T47D (cell line): ENCODE measurements around the gene ORC6.

Experiments
- DNase-seq, 2 experiments: peaks; one replicate each; pipeline versions ENCODE4 v3.0.0 to v3.0.0-alpha.2; 2011 to 2012; ENCODE audit warnings: low read depth in 1 of 2, low spot score in 1 of 2
- JUND ChIP-seq: IDR thresholded peaks from 2 replicates; pipeline ENCODE4 v1.6.1; 2012; ENCODE audit warnings: low read depth
- in situ Hi-C: cut with HindIII; loops from 2 replicates; pipeline ENCODE4 v1.10.0; 2016; ENCODE audit warnings: low sequenced_read_pairs, low pct_unique_long_range_greater_than_20kb

ORC6 gene

DNA sequence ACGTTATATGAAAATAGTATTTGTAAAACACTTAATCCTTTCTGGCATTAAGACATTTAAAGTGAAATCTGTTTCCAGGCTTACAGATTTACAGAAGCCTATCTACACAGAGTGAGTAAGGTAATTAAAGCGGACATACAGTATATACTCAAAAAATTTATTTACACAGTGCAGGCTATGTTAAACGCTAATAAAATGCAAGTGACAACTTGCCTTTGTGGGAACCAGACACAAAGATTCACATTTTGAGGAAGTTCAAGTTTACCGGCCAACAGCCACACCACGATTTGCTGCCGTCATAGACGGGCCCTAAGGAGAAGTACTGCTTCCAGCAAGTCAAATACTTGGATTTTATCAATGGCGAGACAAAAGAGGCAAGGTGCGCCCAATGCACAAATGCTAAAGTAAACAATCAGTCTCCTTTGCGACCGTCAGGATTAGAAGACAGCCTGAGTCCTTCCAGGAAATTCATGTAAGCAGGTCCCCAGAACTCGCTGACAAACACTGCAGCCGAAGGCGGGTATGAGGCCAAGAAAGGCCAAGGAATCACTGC is 1.3 kb upstream of the ORC6 start:
- peak in 1 of 2 experiments; percentile 62 for DNase-seq
- in situ Hi-C loops: no loop called here
- no peak for TF ChIP-seq JUND

DNA sequence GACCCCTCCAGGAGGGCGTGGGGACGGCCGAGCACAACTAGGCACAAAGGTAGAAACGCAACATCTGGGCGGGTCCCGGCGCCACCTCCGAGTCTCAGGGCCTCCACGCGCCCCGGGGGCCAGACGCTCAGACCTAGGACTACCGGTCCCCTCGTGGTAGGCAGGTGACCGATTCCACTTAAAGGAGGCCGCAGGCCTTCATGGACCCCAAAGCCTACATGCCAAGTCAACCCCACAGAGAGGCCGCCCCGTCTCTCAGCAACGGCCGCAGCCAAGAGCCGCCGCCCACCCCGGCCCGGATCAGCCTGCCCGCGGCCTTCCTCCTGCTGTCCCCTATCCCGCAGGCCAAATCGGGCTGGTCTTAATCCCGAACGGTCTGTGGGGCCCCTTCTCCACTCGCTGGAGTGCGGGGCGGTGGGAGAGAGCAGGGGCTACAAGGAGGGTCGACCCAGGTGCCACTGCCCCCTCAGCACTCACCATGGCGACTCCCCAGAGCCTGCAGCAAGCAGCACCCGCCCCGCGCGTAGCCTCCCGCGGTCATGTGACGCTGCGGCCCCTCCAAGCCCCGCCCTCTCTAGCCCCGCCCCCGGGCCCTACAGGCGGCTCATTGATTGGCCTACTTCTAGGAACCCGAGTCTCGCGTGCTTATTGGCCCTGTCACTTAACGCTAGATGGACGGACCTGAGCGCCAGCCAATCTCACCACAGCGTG is 650 bp upstream of the ORC6 start, which contains the start of gene VPS35:
TSS of gene VPS35 (minus strand) at position 525 of the 711 bp plus-strand sequence. CDS start at position 480, 45 bp downstream.
- TF ChIP-seq JUND: no peak
- in situ Hi-C loops: no loop called here
- DNase-seq: peak; percentile 84 to 97

DNA sequence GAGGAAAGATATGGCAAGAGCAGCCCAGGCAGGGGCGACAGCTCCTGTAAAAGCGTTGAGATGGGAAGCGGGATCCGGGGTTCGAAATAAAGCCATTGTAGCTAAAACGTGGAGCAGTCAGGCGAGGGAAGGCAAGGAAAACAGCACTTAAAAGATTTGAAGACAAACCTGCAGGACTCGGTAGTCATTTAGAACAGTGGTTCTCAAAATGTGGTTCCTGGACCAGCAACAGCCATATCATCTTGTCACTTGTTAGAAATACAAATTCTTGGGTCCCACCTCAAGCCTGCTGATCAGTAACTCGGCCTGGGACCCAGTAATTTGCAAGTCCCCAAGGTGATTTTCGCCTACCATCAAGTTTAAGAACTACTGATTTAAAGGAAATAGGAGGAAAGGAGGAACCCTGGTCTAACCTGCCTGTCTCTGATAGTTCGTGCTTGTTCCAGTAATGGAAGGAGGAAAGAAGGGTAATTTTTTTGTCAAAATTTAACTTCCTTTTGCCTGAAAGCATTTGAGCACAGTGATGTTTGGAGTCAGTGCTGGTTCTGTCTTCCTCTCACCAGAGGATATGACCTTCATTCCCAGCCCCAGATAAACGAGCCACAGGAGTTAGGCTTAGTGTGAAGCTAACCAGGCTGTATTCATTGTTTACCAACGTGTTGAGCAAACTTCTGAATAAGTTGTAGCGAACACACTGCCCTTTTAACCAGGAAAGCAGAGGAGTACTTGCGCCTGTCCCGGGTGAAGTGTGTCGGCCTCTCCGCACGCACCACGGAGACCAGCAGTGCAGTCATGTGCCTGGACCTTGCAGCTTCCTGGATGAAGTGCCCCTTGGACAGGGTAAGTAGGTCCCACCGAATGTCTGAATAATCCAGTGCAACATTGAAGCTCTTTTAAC is 1.1 kb downstream of the ORC6 start:
- in situ Hi-C loops: no loop called here
- no peak for DNase-seq
- no peak for TF ChIP-seq JUND

DNA sequence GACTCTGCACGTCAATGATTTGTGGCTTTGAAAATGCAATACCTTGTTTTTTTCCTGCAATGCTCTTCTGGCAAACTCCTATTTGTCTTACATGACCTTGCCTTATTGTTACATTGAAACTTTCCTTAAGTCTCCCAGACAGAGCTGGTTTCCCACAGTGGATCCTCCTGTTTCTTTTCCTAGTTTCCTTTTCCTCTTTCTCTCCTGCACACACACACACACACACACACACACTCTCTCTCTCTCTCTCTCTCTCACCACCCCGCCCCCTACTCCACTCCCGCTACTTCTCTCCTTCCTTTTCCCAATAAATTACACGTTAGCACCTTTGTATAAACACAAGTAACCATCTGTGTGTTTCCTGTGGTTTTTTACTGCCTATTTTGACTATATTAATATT is 2.3 kb downstream of the ORC6 start:
- in situ Hi-C loops: no loop called here
- no peak for TF ChIP-seq JUND
- DNase-seq: no peak

DNA sequence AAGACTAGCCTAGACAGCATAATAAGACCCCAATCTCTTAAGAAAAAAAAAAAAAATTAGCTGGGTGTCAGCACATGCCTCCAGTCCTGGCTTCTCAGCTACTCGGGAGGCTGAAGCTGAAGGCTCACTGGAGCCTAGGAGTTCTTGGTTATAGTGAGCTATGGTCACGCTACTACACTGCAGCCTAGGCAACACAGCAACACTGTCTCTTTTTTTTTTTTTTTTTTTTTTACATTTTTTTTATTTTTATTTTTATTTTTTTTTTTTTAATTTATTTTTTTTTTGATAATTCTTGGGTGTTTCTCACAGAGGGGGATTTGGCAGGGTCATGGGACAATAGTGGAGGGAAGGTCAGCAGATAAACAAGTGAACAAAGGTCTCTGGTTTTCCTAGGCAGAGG is 4.1 kb downstream of the ORC6 start:
- TF ChIP-seq JUND: no peak
- DNase-seq: no peak
- in situ Hi-C loops: no loop called here

DNA sequence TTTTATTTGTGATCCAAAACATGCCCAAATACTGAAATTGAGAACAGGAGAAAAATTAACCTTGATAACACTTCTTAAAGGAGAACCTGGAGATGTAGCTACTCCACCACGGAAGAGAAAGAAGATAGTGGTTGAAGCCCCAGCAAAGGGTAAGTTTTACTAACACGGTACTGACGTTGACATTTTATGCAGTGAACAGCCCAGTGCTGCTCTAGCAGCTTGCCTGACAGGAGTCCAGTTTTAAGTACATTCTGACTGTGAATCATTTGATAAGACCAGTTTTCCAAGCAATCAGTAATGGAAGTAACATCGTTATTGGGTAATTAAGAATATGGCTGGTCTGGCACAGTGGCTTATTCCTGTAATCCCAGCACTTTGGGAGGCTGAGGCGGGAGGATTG is 6.5 kb downstream of the ORC6 start:
- no peak for DNase-seq
- TF ChIP-seq JUND: no peak
- in situ Hi-C loops: no loop called here

DNA sequence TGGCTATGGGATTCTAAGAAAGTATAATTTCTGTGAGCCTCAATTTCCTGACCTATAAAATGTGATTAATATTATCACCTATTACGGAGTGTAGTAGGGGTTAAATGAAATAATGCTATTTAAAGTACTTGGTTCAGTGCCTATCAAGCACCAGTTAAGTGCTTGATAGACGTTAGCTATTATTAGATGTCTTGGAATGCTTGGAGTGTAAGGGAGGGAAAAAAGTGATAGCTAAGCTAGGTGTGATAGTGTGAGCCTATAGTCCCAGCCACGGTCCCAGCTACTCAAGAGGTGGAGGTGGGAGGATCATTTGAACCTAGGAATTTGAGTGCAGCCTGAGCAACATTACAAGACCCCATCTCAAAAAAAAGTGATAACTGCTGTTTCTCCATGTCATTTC is 7.5 kb downstream of the ORC6 start:
- DNase-seq: no peak
- in situ Hi-C loops: no loop called here
- TF ChIP-seq JUND: no peak

DNA sequence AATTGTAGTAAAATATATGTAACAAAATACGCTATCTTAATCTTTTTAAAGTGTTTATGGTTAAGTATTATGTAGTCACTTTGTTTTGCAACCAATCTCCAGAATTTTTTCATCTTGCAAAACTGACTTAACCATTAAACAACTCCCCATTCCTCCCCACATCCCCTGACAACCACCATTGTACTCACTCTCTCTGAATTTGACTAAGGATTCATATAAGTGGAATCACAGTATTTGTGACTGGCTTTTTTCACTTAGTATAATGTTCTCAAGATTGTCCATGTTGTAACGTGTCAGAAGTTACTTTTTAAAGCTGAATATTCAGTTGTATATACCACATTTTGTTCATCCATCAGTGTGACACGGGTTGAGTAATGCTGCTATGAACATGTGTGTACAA is 10.6 kb downstream of the ORC6 start:
- in situ Hi-C loops: no loop called here
- DNase-seq: no peak
- TF ChIP-seq JUND: no peak

DNA sequence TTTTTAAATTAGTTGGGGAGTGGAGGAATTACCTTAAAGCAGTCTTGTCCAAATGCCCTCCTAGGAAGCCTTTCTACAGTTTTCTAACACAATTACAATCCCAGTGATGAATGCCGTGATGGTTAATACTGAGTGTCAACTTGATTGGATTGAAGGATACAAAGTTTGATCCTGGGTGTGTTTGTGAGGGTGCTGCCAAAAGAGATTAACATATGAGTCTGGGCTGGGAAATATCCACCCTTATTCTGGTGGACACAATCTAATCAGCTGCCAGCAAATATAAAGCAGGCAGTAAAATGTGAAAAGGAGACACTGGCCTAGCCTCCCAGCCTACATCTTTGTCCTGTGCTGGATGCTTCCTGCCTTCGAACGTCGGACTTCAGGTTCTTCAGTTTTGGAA is 12.2 kb downstream of the ORC6 start:
- no peak for DNase-seq
- TF ChIP-seq JUND: no peak
- in situ Hi-C loops: no loop called here

DNA sequence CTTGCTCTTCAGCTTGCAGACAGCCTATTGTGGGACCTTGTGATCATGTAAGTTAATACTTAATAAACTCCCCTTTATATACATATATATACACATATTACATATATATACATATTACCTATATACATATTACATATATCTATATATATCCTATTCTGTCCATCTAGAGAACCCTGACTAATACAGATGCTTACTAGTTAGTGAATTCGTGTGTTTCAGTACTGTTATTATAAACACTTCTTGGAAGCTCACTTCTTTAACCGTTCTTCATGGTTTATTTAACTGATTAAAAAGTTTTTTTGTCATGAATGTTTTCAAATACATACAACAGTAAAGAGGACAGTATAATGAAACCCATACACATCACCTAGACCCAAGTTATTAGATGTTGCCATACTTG is 12.6 kb downstream of the ORC6 start:
- TF ChIP-seq JUND: no peak
- in situ Hi-C loops: no loop called here
- DNase-seq: no peak

DNA sequence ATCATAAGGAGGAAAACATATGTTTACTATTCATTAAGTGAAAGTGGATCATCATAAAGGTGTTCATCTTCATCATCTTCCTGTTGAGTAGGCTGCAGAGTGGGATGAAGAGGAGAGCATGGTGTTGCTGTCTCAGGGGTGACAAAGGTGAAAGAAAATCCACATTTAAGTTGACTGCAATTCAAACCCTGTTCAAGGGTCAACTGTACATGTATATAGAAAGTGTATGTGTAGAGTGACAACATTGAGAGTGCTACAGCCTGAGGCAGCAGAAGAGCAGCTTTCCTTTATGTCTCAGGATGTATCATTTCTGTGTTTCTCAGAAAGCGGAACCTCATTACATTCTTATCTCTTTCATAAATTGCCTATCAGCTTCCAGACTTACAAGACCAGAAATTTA is 17.2 kb downstream of the ORC6 start:
- no peak for TF ChIP-seq JUND

DNA sequence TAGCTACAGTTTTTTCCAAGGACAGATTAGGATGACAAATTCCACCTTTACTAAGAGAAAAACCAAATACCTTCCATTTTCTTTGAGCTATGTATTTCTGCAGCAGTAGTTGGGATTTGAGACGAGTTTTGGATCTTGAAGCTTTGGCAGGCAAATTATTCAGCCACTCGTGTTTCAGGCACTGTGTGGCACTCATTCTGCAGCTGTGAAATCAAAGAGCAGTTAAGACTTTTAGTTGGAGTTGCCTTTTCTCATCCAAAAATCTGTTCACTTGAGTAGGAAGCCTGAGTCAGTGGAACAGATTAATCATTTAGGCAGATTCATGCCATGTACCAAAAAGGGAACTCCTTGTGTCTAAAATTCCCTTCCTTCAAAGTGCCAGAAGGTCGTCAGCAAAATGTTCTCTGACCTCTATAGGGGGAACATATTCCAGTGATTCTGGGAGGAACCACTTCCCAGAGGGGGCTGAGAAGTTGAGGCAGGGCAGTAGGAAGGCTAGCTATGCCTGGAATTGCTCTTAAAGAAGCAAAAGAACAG is 20.1 kb downstream of the ORC6 start:
- in situ Hi-C loops: no loop called here

More for the DNA sequence above, 17.2 kb downstream of the ORC6 start:
- in situ Hi-C loops: no loop called here
- DNase-seq: no peak

More for the DNA sequence above, 20.1 kb downstream of the ORC6 start:
- no peak for TF ChIP-seq JUND
- no peak for DNase-seq
